WTC11 (cell line): Measurements from ENCODE around the gene ETS1.

ENCODE experiments used
- CREB1 ChIP-seq: sonication (generic); formaldehyde crosslinking; IDR thresholded peaks from 2 replicates; pipeline ENCODE4 v1.8.0; 2023; ENCODE audit warnings: mild to moderate bottlenecking, missing genetic modification reagents
- CREM ChIP-seq: sonication (generic); formaldehyde crosslinking; IDR thresholded peaks from 2 replicates; pipeline ENCODE4 v1.8.1; 2022; ENCODE audit warnings: mild to moderate bottlenecking, missing genetic modification reagents, moderate library complexity
- CTCF ChIP-seq: fragments of 200-600 bp; IDR thresholded peaks from 2 replicates; pipeline ENCODE4 v1.8.0; 2022; ENCODE audit warnings: antibody characterized with exemption
- ELF4 ChIP-seq: sonication (generic); formaldehyde crosslinking; IDR thresholded peaks from 2 replicates; pipeline ENCODE4 v1.8.1; 2022; ENCODE audit warnings: low read depth, mild to moderate bottlenecking, moderate library complexity, missing genetic modification reagents
- FOXK1 ChIP-seq: sonication (generic); formaldehyde crosslinking; IDR thresholded peaks from 2 replicates; pipeline ENCODE4 v1.8.0; 2022; ENCODE audit warnings: mild to moderate bottlenecking, moderate library complexity, missing genetic modification reagents
- FOXP4 ChIP-seq: sonication (generic); formaldehyde crosslinking; IDR thresholded peaks from 2 replicates; pipeline ENCODE4 v1.8.0; 2022; ENCODE audit warnings: mild to moderate bottlenecking, missing genetic modification reagents
- MAX ChIP-seq: sonication (generic); formaldehyde crosslinking; IDR thresholded peaks from 2 replicates; pipeline ENCODE4 v1.8.0; 2022; ENCODE audit warnings: mild to moderate bottlenecking, missing genetic modification reagents
- PRDM15 ChIP-seq: sonication (generic); formaldehyde crosslinking; IDR thresholded peaks from 2 replicates; pipeline ENCODE4 v1.8.0; 2022; ENCODE audit warnings: missing genetic modification reagents
- TP53 ChIP-seq: sonication (generic); formaldehyde crosslinking; IDR thresholded peaks from 2 replicates; pipeline ENCODE4 v1.8.1; 2023; ENCODE audit warnings: mild to moderate bottlenecking, missing genetic modification reagents
- USF1 ChIP-seq: sonication (generic); formaldehyde crosslinking; IDR thresholded peaks from 2 replicates; pipeline ENCODE4 v1.8.0; 2022; ENCODE audit warnings: mild to moderate bottlenecking, missing genetic modification reagents
- USF2 ChIP-seq: sonication (generic); formaldehyde crosslinking; IDR thresholded peaks from 2 replicates; pipeline ENCODE4 v1.8.1; 2023; ENCODE audit warnings: mild to moderate bottlenecking, missing genetic modification reagents, moderate library complexity
- ZBTB43 ChIP-seq: sonication (generic); formaldehyde crosslinking; IDR thresholded peaks from 2 replicates; pipeline ENCODE4 v1.8.1; 2023; ENCODE audit warnings: mild to moderate bottlenecking, missing genetic modification reagents
- ZNF416 ChIP-seq: fragments of 250-450 bp; sonication (Bioruptor Pico); IDR thresholded peaks from 2 replicates; pipeline ENCODE4 v1.9.0; 2021; ENCODE audit warnings: mild to moderate bottlenecking, inconsistent platforms

GRCh38 chr11:128540469-128540868 lies 46.9 kb downstream of the ETS1 start:
- TF ChIP-seq USF1, result no peak
- TF ChIP-seq FOXP4 (CRISPR knock-in tag), result no peak
- TF ChIP-seq FOXK1 (CRISPR knock-in tag), result no peak
- no peak for TF ChIP-seq CTCF
- TF ChIP-seq ZBTB43, result no peak
- no peak for TF ChIP-seq ELF4
- no peak for TF ChIP-seq ZNF416
- TF ChIP-seq PRDM15 (CRISPR knock-in tag), result no peak
- no peak for TF ChIP-seq MAX (CRISPR knock-in tag)
- no peak for TF ChIP-seq TP53 (CRISPR knock-in tag)
- no peak for TF ChIP-seq CREM (CRISPR knock-in tag)
- no peak for TF ChIP-seq USF2
- no peak for TF ChIP-seq CREB1 (CRISPR knock-in tag)
